Measurements from ENCODE around the gene SFTA2.
"Not testable (repeated sequence)": the region's sequence is repeated elsewhere in the genome, so short reads cannot be mapped to it uniquely, and the experiment has no call there.

The SFTA2 gene

DNA sequence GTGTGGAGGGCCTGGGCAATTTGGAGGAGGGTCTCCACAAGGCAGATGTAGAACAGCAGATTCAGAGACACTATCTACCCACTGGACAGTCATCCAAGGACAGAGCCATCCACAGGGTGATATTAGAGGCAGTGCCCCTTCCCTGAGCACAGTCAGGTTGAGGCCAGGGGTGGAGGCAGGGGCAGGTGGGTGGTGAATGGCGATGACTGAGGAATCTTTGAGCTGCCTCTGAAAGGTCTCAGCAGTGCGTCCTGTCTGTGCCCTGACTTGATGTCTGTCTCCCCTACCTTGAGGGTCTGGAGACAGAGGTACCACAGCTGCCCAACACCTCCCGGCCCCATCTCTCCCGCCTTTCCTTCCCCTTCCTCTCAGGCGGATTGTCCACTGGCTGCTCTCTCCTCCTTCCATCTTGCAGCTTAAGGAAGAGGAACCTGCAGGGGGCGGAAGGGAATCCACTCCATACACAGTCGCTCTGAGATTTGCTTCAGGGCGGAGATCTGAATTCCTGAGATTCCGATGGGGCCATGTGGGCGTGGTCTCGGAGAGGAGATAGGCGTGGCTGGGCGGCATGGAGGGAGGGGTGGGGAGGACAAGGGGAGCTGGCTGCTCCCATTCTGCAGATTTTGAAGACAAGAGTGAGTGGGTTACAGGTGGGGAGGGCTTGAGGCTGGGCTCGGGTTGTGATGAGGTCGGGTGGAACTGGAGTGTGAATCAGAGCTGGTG lies 10.5 kb upstream of the SFTA2 start:
- DNase-seq: no peak

DNA sequence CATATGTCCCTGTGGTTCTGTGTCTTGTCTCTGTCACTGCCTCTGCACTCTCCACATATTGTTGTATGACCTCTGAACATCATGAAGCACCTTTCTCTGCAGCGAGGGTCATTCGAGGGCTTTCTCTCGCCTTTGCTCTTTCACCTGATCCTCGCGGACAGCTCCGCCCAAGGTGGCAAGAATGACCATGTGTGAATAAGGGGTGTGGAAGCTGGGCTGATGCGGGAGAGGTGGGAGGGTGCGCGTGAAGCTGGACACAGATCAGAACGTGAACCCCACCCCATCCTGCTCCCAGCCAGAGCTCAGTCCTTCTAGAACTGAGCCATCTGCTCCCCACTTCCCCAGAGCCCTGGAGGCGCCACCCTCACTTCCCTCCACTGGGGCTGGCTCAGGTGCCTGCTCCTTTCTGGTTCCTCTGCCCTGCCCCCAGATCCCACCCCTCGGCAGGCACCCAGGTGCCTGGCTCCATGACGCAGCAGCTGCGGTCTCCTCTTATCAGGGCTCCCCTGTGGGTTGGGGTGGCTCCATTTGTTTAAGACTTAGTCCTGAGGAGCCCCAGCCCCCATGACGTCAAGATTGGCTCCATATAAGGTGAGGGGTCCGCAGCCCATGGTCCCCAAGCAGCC lies 8.5 kb upstream of the SFTA2 start, which contains the start of gene MUCL3:
Gene MUCL3, plus strand, starts transcription at position 613 of the 626 bp plus-strand sequence. CDS start 27 bp downstream, outside the sequence.
- DNase-seq: no peak

DNA sequence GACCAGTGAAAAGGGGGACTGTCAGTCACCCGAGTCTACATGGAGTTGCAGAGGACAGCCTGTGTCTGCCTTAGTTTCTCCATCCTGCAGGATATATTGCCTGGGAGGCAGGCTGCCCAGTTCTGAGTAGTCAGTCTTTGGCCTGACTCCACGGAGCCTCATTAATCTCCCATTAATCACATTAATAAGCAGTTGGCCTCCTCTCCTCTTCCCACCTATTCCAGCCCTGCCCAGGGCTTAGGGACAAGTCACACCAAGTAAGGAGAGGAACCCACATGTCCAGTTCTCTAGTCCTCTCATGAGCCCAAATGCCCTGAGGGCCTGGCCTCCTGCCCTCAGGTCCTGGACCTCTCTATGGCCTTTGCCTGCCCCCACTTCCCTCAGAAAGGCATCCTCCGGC lies 7.5 kb upstream of the SFTA2 start:
- DNase-seq: no peak

DNA sequence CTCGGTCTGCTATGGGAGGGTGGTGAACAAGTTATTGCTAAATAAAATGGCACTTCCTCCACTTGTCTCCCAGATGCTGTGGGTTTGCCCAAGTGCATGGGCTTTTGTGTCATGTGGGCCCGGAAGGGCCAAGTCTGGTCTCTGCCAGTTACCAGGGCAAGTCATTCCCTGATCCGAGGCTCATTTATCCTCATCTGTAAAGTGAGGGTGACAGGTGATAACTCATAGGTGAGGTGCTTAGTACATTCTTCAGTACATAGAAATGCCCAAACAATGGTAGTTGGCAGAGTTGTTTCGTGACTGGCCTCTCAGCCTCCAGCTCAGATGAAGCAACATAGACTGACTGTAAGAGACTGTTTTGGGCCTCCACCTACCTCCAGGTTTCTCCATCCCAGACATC lies 6.8 kb upstream of the SFTA2 start:
- DNase-seq: no peak

DNA sequence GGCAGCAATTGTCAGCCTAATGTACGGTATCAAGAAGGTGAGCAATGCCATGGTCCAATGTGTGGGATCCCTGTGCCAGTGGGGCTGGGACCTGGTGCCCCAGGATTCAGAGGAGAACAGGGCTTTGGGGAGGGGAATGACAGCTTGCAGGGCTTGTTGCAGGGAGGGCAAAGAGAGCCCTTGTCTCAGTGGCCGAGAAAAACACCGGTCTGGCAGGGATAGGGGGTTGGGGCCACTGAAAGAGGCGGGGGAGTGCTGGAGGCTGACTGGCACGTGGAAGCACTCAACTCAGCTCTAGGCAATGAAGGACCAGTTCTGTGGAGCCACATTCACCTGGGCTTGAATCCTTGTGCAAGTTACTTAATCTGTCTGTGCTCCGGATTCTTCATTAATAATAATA lies 5.3 kb upstream of the SFTA2 start:
- no peak for DNase-seq

DNA sequence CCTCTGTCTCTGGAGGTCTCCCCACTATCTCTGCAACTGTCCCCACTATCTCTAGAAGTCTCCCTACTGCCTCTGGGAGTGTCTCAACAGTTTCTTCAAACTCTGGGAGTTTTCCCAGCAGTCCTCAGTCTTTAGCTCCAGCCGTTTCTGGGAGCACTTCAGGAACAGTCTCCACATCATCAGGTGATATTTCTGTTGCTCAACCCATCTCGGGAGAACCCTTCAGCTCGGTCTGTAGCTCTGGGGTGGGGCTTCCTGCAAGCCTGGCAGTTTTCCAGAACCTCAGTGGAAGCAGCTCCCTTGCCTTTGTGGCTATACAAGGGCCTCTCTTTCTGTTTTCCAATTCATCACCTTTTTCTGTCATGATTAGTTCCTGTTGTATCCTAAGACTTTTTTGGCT lies 3.0 kb upstream of the SFTA2 start:
- no peak for DNase-seq

DNA sequence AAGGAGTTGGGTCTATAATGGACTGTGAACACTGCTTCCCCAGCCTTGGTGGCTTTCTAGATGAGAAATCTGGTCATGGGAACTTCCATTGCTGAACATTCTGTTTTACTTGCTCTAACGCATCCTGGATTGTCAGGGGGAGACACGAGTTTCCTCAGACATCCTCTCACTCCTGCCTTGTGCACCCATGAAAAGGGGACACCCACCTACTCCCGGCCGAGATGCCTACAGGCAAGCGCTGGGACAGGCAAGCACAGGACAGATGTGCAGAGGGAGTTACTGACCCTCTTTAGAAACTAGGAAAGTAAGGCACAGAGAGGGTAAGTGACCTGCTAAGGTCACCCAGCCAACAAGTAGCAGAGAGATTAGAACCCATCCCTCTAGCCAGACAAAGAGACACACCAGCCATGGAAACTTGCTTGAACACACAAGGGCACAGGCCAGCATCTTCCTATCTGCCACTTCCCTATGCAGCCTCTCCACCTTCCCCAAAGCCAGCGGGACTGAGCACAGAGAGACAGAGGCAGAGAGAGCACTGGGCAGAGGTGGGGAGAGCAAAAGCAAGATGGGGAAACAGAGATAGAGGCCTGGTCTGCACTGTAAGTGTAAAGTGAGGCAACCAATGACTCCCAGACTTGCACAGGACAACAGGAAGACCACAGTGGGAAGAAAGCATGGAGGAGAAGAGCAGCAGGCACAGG lies 845 bp upstream of the SFTA2 start:
- DNase-seq: no peak

DNA sequence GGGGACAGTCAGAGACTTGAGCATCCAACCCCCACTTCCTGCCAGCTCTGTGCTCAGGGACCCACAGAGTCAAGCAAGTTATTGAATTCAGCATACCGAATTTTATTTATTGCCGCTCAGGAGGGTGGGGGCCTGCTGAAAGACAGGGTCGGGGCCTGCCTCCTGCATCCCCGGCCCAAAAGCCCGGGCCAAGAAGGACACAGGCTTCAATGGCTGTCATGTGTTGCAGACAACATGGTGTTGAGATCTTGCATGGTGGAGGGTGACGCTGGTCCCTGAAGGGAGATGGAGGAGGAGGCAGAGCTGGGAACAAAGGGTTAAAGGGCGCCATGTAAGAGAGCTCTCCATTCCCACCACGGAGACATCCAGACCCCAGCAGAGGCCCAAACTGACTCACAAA lies 698 bp downstream of the SFTA2 start:
- no peak for DNase-seq

DNA sequence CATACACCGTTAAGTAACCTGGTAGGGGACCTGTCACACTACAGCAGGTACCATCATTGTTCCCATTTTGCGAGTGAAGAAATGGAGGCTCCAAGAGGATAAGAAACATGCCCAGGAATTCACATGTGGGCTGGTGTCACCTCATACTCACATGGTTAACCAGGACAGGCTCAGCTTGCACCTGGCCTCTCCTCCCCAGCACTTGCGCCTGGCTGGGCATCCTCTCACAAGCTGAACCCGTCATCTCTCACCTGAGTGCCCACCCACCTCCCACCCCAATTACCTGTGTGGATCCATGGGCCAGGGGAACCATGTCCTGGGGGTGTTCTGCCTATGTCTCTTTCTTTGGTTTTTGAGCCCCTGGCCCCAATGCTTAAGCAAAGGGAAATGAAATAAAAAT lies 1.5 kb downstream of the SFTA2 start:
- DNase-seq: no peak

DNA sequence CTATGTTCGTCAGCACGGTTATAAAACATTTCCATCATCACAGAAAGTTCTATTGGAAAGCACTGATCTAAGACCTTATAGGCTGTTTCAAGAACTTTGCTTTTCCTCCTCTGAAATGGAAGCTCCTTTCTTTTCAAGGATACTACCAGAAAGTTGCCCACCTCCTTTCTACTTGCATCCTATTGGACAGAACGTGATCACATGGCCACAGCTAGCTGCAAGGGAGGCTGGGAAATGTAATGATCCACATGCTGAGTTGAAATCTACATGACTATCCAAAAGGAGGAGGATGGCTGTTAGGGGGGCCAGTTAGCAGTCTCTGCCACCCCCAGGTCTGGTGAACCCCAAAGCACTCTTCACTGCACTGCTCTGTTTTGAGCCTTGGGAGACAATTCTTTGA lies 3.3 kb downstream of the SFTA2 start:
- no peak for DNase-seq

DNA sequence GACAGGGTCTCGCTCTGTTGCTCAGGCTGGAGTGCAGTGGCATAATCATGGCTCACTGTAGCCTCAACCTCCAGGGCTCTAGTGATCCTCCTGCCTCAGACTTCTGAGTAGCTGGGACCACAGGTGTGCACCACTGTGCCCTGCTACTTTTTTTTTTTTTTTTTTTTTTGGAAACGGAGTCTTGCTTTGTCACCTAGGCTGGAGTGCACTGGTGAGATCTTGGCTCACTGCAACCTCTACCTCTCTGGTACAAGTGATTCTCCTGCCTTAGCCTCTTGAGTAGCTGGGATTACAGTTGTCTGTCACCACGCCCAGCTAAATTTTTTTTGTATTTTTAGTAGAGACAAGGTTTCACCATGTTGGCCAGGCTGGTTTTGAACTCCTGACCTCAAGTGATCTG lies 4.9 kb downstream of the SFTA2 start:
- not testable (repeated sequence) for DNase-seq

DNA sequence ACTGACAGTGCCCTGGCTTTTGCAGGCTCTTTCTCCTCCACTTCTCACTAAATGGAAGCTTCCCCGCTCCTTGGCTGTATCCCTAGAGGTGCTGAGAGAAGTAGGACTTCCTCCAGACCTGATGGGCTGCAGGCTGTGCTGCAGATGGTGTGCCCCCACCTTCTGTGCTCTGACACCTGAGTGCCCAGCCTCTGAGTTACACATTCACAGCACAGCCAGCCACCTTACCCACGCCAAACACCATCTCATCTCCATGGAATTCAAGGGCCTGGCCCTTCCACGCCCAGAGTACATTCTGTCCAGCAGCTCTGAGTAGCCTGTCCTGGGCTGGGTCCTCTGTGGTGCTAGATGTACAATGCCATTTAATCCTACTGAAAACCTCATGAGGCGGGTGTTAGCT lies 5.3 kb downstream of the SFTA2 start:
- DNase-seq: no peak

DNA sequence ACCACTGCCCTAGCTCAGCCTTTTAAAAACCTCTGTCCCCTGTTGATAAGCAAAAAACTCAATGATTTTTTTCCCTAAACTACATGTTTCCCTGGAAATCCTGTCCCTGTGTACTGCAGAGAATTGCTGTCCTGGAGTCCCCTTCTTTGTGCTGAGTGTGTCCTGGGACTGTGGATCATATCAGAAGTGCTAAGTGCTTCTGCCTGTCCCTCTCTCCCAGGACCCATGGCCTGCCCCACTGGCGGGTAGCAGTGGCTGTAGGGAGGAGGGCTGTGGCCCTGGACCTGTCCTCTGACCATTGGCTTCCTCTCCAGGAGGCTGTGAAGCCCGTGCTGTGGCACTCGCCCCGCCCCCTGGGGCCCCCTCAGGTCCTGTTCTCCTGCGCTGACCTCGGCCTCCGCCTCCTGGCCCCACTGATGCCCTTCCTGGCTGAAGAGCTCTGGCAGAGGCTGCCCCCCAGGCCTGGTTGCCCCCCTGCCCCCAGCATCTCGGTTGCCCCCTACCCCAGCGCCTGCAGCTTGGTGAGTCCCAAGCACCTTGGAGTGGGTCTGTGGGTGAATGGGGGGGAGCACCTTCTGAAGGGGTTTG lies 7.8 kb downstream of the SFTA2 start:
- not testable (repeated sequence) for DNase-seq

DNA sequence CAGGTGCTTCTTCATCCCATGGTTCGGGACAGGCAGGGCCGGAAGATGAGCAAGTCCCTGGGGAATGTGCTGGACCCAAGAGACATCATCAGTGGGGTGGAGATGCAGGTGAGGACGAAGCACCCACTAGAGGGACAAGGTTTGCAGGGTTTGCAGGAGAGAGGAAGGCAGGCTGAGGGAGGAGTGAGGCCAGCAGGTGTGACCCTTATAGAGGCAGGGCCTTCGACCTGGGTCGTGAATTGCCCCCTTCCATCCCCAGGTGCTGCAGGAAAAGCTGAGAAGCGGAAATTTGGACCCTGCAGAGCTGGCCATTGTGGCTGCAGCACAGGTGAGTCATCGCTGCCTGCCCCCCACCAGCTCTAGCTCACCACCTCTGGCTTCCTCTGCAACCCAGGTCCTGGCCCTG lies 9.5 kb downstream of the SFTA2 start:
- no peak for DNase-seq

DNA sequence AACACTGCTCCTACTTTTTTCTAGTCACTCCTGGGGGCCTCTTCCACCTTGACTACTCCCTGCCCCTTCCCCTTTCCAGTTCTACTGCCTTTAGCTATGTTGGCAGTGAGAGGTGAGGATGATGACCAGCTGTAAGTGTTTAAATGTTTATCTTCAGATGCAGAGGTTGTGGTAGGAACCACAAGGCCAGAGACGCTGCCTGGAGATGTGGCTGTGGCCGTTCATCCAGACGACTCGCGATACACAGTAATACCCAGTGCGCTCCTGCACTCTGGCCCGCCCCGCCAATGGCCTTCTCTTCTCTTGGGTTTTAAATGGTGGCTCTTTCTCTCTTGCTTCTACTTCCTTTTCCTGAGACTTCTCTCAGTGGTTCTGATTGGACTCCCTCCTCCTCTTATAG lies 13.3 kb downstream of the SFTA2 start:
- no peak for DNase-seq

DNA sequence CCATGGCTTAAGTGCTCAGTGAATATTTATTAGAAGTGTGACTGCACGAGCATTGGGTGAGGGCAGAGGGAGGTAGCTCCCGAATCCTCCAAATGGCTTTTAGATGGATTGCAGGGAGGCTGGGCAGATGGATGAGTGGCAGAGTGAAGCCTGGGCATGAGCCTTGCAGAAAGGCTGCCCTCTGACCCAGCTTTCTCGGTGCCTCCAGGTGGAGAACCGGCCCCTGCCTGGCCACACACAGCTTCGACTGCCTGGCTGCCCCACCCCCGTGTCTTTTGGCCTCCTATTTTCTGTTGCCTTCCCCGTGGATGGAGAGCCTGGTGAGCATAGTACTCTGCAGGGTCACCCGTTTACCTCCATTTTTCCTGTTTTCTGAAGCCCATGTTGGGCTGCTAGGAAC lies 14.5 kb downstream of the SFTA2 start:
- DNase-seq: no peak

DNA sequence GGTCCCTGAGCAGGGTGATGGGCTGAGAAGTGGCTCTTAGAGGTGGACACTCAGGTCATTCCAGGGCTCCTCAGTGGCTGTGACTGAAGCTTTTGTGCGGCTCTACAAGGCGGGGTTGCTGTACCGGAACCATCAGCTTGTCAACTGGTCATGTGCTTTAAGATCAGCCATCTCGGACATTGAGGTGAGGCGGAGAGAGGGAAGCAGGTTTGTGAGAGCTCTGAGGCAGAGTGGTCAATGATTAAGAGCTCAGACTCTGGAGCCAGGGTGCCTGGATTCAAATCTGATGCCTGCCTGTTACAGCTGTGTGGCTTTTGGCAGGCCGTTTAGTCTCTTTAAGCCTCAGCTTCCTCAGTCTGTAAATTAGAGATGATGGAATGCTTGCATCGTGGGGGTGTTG lies 14.9 kb downstream of the SFTA2 start:
- DNase-seq: no peak

DNA sequence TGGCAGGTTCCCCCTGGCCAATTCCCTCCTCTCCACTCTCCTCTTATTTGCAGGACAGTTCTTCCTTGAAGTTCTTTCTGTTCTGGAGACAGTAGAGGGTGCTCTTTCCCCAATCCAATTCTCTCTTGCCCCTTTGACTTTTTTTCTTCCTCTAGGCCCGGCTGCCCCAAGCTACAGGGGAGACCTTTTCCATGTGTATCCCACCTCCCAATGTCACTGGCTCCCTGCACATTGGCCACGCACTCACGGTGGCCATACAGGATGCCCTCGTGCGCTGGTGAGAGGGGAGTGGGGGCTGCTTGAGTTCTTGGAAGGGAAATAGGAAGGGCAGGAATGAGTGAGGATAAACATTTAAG lies 16.4 kb downstream of the SFTA2 start:
- no peak for DNase-seq

DNA sequence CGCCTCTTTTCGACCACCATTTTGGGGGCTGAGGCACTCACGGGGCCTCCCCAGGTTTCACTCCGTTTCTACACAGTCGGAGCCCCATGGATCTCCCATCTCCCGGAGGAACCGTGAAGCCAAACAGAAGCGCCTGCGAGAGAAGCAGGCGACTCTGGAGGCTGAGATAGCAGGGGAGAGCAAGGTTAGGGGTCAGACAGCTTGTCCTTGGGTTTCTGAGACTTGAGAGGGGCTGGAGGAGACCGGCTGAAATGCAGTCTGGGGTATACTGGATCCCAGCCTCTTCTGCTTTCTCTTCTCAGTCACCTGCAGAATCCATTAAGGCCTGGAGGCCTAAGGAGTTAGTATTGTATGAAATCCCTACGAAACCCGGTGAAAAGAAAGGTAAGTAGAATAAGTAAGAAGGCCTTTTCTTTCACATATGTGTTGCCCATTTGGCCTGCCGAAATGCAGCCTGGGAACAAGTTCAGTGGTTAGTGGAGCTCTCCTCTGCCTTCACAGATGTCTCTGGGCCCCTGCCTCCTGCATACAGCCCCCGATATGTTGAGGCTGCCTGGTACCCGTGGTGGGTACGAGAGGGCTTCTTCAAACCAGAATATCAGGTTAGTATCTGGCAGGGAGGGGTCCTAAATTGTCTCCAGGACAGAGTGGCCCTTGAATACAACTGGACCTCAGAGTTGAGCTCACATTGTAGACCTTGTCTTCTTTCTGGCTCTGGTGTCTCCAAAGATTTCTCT lies 16.9 kb downstream of the SFTA2 start:
- no peak for DNase-seq

DNA sequence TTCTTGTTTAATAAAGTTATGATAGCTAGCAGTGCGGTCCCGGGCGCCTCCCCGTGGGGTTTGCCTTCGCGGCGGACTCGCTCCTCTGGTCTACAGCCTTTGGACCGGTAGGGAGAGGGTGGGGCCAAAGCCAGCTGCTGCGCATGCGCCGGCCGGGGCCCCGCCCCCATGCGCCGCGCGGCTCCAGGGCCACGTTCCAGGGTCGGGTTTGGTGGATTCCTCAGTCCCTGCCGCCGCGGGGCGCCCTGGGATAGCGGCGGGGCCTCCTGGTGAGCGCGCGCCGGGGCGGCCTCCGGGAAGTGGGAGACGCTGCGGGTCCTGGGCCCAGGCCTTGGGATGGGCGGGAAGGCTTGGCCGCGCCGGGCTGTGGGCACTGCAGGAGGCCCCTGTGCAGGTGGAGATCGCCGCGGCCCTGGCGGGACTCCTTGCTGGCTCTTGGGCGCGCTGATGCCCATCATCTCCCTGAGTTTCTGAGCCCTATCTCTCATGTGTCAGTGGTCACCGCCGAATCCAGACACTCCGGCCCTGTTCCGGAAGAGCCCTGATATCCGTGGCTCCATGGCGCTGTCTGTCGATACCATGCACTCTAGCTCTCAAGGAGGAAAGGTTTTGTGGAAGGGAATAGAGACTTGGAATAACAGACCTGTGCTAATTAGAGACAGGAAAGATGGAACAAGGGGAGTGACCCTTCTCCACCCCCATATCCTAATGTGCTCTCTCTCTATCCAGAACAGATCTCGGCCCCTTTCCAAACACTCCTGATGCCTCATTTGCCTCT lies 17.7 kb downstream of the SFTA2 start, which contains the start of gene VARS2:
Gene VARS2, plus strand, starts transcription at position 163 of the 778 bp plus-strand sequence. Its CDS starts 599 bp downstream, at position 762.
- DNase-seq: peak; percentile 86

DNA sequence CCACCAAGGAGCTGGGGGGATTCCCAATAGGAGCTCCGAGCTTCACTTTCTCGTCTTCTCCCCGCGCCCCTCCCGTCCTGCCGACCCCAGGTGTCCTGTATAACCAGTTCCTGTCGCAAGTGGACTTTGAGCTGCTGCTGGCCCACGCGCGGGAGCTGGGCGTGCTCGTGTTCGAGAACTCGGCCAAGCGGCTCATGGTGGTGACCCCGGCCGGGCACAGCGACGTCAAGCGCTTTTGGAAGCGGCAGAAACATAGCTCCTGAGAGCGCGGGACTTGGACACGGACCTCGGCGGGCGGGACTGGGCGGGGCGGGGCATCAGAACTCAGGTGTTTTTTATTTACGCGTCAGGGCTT lies 18.3 kb downstream of the SFTA2 start:
- DNase-seq: no peak

Measured in activated gamma-delta T cell (primary cell).